Stimulated activated CD8-positive, alpha-beta memory T cell treated with anti-CD3 and anti-CD28 coated beads, Interleukin-12 subunit alpha, Interleukin-12 subunit beta, amount 100 ng/mL, for 1 hour (primary cell): Measurements from ENCODE around the gene RIPOR3.
"Not testable (repeated sequence)": the region's sequence is repeated elsewhere in the genome, so short reads cannot be mapped to it uniquely, and the experiment has no call there.

Source experiments
- DNase-seq: peaks from one replicate; pipeline ENCODE4 v3.0.0-alpha.2; 2020; ENCODE audit warnings: low read depth

Gene RIPOR3

DNA sequence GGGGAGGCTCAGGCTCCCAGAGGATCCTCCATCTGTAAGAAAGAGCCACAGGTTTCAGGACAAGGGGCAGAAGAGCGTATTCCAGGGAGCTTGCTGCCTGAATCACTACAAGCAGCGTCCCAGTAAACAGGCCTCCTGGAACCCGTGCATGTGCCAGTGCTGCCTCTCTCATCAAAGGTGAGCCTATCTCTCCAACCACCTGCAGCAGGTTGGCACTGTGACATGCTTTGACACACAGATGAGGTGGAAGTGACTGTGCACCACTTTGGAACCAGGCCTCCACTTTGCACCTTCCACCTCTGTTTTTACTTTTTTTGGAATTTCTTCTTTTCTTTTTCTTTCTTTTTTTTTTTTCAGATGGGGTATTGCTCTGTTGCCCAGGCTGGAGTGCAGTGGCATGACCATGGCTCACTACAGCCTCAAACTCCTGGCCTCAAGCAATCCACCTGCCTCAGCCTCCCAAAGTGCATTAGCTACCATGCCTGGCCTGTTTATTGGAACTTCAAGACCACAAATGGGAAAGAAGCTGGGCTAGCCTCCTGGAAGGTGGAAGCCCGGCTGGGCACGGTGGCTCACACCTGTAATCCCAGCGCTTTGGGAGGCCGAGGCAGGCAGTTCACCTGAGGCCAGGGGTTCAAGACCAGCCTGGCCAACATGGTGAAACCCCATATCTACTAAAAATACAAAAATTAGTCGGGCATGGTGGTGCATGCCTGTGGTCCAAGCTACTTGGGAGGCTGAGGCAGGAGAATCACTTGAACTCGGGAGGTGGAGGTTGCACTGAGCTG lies 12.5 kb upstream of the RIPOR3 start:
- DNase-seq, result not testable (repeated sequence)

DNA sequence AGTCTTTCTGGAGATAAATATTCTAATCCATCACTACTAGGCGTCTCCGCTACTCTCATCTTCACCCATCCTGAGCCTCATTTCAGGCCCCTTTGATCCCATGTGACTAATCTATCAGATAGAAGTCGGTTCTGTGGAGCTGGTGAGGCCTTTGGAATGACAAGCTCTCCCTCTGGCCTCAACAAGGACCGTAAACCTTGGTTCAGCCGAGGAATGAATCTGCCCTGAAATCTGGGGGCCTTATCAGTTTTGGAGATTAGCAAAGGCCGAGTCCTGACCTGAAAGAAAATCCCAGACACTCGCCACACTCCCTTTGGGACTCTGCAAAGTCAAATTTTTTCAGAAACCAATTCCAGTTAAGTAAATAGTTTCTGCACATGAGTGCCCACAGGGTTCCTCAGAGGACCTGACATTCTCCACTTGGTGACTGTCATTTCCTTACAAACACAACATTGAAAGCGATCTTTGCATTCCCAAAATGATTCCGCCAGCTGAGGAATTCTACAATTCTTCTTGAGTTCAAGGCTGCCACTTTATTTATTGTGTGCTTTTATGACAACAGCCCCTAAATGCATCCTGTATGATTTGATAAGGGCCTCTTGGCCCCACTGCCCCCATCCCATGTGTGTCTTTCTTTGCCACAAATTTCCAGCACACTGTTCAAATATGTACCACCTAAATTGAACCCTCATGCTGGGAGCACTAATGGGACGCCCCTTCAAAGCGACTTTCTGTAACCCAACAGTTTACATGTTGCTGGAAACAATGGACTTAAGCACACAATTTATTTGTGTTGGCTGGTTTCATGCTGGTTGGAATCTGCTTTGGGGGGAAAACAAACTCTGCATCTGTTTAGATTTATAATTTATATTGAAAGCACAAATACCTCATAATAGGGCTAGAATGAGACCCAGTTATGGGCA lies 10.0 kb upstream of the RIPOR3 start:
- DNase-seq, result no peak

DNA sequence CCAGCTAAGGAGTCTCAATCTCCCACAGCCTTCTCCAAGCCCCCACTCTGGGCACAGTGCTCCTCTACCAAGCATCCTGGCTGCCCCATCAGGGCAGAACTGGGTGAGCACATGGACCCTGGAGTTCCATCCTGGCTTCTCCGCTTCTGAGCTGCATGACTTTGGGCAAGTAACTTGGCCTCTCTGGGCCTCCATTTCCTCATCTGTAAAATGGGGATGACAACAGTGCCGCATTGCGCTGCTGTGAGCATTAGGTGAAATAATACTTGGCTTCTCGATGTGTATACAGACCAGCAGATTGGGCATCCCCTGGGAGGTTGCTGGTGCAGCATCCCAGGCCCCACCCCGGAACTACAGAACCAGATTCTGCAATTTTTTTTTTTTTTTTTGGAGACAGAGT lies 8.3 kb upstream of the RIPOR3 start:
- no peak for DNase-seq

DNA sequence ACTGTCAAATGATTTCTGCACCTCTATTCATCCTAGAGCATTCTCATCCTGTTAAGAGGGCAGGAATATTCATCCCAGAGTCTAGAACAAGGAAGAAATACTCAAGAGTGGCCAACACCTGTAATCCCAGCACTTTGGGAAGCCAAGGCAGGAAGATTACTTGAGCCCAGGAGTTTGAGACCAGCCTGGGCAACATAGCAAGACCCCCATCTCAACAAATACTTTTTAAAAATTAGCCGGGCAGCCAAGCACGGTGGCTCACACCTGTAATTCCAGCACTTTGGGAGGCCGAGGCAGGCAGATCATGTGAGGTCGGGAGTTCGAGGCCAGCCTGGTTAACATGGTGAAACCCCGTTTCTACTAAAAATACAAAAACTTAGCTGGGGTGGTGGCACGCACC lies 6.9 kb upstream of the RIPOR3 start:
- not testable (repeated sequence) for DNase-seq

DNA sequence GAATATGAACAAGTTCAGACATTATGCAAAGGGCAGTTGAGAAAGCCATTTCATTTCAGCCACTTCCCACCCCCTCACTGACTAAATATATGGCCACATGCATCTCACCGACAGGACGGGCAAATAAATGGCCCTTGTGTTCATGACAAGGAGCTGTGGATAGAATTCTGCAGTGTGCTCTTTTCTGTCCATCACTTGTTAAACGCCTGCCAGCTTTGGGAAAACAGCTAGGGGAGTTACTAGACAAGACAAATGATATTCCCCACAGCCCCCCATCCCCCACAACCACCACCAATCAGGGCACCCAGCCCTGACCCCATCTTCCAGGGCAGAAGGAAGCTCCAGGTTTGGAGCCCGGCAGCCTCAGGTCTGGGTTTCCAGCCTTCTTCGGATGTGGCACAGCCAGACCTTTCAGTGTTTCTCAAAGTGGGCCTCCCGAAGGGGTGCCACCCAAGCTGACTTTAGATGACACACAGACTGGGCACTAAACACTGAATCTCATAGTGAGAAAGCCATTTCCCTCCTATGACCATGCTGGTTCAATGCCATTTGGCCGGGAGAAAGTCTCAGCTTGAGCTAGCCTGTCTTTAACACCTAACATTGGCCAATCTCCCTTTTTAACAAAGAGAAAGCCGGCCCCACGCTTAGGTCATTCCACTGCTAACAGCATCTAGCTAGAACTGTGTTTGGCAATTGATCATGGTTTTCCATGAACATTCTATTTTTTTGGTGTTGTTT lies 4.0 kb upstream of the RIPOR3 start:
- DNase-seq, result no peak

DNA sequence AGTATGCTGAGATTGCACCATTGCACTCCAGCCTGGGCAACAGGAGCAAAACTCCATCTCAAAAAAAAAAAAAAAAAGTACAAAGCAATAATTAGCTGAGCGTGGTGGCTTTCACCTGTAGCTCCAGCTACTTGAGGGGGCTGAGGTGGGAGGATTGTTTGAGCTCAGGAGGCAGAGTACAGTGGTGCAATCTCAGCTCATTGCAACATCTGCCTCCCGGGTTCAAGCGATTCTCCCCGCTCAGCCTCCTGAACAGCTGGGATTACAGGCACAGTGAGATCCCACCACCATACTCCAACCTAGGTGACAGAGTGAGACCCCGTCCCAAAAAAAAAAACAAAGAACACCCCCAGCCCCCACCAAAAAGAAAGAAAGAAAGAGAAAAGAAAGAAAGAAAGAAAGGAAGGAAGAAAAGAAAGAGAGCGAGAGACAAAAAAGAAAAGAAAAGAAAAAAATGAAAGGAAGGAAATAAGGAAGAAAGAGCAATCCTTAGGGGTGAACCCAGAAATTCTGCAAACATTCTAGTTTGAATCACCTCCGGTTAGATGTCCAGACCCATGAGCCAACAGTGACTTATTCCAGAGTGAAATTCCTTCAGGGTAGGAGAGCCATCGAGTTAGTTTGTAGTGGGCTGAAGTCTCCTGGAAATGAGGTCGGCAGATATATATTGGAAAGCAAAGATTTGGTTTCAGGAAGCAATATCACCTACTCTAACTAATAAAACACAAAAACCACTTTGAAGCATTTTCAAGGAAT lies 3.2 kb upstream of the RIPOR3 start:
- DNase-seq, result no peak

DNA sequence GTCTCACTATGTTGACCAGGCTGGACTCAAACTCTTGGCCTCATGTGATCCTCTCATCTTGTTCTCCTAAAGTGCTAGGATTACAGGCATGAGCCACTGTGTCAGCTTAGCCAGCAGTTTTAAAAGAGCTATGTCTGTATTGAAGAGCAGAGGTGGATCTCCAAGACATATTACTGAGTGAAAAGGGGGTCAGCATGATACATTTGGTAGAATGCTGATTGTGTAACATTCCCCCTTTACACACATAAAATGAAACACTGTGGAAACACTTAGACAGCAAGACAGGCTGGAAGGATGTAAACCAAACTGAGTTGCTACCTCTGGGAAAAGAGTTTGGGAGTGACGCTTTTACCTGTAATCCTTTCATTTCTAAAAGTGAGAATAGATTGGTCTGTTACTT lies 1.7 kb upstream of the RIPOR3 start:
- DNase-seq, result no peak

DNA sequence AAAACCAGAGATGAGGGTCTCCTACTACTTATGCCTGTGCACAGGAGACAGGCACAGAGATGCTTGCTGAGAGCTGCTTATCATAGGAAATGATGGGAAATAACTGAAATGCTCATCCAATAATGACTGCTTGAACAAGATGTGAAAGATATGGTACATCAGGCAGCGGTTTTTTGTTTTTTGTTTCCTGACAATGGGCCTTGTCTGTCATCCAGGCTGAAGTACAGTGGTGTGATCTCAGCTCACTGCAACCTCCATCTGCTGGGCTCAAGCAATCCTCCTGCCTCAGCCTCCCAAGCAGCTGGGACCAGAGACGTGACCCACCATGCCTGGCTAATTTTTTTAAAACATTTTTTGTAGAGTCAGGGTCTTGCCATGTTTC lies 1.2 kb upstream of the RIPOR3 start:
- no peak for DNase-seq

DNA sequence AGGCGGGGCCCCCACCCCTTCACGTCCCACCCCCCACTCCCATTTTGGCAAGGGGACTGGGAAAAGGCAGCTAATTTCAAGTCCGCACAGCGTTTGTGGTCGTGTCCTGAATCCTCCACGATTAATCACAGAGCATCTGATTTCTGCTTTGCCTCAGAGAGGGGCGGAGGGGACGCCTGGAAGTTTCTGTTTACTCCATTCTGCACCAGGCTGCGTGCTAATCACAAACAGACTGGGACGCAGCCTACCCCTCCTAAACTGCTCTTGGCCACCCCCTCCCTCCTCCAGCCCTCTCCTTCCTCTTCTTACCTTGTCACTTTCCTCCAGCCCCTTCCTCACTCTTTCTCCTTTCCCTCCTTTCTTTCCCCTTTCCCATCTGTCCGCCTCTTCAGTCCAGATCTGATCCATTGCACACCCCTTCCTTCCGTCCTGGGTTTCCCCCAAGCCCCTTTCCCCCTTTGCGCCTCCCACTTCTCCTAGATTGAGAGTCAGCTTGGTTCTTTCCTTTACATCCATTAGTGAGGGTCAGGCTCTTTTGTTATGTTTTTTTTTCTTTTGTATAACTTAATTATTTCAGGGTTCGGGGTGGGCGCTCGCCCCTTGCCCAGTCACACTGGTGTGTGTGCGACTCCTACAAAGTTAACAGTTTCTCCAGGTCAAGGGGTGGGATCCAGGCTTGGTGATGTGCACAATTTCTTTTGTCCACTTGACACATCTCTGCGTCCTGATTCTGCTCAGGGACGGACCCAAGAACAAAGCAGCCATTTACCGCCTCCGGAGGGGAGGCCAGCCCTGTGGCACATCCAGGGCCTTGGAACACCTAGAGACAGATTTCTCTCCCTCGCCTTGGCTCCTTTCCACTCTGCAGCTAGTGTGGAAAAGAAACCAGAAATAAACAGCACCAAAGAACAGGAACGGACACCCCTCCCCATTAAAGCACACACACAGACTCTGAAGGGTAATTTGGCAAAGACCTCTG lies 520 bp upstream of the RIPOR3 start:
- DNase-seq, result no peak

DNA sequence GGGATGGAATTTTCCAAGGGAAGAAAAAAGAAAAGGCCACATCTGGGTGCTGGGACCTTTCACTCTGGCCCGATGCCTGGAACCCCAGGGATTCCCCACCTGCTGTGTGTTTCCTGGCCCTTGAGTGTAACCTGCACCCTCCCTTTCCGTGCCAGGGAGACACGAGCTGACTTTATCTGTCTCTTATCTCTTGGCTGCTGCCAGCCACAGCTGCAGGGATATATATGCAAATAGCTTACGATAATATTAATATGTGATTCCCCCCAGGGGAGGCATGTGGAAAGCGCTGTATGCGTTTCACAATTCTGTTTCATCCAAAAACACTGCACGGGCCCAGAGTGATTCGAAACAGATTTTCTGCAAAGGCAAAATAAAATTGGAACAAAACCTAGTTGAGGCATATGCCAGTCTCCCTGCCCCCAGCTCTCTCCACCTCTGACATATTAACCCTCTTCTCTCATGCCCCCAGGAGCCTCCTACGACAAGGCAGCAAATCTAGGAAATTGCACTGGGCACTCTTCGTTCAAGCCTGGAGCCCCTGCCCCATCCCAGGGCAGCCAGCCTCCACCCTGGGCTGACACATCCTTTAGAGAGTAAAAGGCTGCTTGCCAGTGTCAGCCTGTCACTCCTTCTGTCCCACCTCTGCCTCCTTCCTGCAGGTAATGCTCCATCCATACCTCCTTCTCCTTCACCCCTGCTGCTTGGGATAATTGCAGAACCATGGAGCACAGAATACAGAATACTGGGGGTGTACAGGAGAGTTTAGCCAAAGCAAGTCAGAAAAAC lies 1.3 kb downstream of the RIPOR3 start:
- no peak for DNase-seq

DNA sequence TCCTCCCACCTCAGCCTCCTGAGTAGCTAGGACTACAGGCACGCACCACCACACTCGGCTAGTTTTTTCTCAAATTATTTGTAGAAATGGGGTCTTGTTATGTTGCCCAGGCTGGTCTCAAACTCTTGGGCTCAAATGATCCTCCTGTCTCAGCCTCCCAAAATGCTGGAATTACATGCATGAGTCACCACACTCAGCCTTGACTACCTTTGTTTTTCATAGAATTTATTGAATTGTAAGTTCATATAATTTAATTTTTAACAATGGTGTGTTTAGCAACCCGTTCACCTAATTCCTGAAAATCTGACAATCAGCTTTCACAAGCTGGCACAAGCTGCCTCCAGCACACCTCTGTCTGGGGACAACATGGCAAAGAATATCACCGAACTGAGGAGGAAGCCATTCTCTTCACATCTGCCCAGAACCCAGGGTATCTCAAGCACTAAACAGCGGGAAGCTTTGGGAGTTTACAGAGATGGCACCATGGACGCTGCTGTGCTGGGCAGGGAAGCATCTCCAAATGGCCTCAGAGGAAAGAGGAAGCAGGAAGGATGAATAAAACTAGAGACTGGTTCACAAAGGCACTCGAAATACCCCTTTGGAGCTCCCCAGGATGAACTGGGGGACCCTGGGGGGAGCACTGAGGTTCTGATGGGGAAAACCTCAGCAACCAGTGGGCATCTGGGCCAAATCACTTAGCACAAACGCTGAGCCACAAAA lies 2.9 kb downstream of the RIPOR3 start:
- DNase-seq, result no peak

DNA sequence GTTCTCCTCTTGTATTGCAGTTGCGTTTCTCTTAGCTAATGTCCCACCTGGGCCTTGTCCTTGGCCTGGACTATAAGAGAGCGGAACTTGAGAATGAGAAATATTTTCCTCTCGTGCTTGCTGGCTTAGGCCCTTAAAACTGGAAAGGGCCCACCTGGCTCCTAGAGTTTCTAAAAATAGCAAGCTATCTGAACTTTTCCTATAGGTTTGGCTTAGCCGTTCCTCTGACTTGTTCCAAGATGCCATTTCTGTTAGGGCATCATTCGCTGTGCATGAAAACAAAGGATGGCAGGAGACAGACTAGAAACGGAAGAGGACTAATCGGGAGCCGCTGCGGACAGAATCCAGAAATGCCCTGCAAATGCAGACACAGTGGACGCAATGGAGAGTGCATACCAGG lies 4.5 kb downstream of the RIPOR3 start:
- no peak for DNase-seq

DNA sequence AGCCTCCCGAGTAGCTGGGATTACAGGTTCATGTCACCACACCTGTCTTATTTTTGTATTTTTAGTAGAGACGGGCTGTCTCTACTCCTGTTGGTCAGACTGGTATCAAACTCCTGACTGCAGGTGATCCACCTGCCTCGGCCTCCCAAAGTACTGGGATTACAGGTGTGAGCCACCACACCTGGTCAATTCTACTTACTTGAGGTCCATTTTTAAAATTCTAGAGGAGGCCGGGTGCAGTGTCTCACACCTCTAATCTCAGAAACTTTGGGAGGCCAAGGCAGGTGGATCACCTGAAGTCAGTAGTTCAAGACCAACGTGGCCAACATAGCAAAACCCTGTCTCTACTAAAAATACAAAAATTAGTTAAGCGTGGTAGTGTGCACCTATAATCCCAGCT lies 7.8 kb downstream of the RIPOR3 start:
- no peak for DNase-seq

DNA sequence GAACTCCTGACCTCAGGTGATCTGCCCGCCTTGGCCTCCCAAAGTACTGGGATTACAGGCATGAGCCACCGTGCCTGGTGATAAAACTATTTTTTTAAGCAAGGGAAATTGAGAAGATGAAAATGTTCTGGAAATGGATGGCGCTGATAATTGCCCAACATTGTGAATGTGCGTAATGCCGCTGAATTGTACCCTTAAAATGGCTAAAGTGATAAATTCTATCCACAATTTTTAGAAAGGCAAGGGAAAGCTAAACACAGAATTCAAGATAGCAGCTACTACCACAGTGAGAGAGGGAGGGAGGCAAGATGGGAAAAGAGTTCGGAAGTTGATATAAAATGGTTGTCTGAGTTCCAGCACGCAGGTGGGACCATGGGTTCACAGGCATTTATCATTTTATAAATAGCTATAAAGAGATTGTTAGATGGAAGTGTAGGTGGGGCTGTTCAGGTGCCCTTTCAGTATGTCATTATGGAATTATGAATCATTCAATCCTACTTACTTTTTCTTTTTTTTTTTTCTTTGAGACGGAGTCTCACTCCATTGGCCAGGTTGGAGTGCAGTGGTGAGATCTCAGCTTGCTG lies 8.3 kb downstream of the RIPOR3 start:
- DNase-seq, result no peak

DNA sequence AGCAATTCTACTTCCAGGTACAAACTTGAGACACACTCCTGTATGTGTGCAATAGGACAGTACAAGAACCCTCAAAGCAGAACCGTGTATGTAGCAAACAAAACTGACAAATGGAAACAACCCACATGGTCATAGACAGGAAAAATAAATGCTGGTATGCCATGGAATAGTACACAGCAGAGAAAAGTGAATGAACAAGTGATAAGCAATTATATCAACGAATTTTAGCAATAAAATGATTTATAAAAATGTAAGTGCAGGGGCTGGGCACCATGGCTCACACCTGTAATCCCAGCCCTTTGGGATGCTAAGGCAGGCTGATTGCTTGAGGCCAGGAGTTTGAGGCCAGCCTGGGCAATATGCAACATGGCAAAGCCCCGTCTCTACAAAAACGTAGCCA lies 9.3 kb downstream of the RIPOR3 start:
- DNase-seq, result no peak

DNA sequence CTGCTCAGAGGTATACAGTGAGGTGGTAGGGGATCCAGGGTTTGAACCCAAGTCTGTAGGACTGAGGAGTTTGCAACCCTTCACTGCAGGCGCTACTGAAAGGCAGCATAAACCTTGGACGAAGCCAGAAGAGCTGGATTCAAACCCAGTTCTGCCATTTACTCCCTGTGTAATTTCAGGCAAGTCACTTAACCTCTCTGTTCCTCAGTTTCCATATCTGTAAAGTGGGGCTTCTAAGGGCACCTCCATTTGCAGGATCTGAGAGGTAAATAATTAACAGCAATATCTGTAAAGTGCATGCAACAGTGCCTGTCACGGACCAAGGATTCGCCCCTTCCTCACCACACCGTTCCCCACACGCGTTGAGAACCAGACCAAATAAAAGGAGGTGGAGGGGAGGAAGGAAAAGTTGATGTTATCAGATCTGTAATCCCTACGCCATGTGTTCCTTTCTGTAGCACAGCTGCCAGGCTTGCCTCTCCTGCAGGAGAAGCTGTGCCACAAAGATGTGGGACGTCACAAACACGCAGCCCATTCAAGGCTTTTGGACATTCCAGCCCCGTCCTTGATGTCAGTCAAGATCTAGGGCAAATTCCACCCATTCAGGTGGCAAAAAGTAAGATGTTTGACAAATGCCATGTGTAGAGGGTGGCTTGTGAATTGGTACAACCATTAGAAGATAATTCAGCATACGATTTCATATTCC lies 9.8 kb downstream of the RIPOR3 start:
- no peak for DNase-seq

DNA sequence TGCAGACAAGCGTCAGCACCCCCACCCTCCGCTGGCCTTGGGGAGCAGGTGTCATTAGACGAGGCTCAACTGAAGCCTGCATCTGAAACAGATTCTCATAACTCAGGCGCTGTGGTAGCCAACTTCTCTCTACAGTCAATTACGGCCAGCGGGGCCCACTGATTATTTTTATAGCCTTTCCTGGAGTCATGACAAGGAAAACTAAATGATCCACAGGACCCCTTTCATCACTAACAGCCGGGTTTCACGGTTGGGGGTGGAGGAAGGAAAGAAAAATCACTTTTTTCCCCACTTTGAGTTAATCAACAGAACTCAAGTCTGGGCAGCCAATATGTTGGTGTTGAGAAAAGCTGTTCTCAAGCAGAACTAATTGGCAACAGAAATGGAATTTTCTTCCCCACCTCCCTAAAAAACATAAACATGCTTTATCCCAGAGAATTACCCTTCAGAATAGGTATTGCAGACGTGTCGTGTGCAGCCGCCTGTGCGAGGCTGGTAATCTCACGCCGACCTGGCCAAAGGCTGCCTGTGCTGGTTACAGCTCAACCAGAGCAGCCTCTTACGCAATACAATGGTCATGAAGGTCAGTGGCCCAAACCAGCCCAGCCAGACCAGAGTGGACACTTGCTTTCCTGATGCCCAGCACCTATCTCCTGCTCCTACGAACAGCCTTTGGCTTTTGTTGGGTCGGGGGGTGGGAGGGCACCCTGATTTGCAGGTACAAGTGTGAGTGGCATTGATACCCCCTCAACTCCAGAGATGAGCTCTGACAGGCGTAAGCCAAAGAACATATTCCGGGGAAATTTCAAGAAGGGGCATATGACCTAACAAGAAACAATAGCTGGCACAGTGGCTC lies 11.0 kb downstream of the RIPOR3 start:
- DNase-seq, result no peak
